Measurements from ENCODE around the gene HTT.
"Not testable (repeated sequence)": the region's sequence is repeated elsewhere in the genome, so short reads cannot be mapped to it uniquely, and the experiment has no call there.

Gene HTT

GRCh38 chr4:3082925-3083515, 8.5 kb downstream of the HTT start:
- no peak for DNase-seq (ENCODE audit: low read depth in 2 of 2)

- no peak for DNase-seq (ENCODE audit: low read depth in 2 of 2)
Measured at GRCh38 chr4:3083732-3084131, 9.3 kb downstream of the HTT start.

- DNase-seq (ENCODE audit: low read depth in 2 of 2) = no peak
Measured at GRCh38 chr4:3085948-3086670, 11.6 kb downstream of the HTT start.

- DNase-seq (ENCODE audit: low read depth in 2 of 2) = no peak
Measured at GRCh38 chr4:3087115-3087797, 12.8 kb downstream of the HTT start.

- no peak for DNase-seq (ENCODE audit: low read depth in 2 of 2)
Measured at GRCh38 chr4:3091464-3091863, 17.0 kb downstream of the HTT start.

GRCh38 chr4:3094701-3095100, 20.2 kb downstream of the HTT start:
- DNase-seq (ENCODE audit: low read depth in 2 of 2) = not testable (repeated sequence)

GRCh38 chr4:3096202-3096601, 21.7 kb downstream of the HTT start:
- no peak for DNase-seq (ENCODE audit: low read depth in 2 of 2)

GRCh38 chr4:3098346-3098745, 23.9 kb downstream of the HTT start:
- no peak for DNase-seq (ENCODE audit: low read depth in 2 of 2)

- DNase-seq (ENCODE audit: low read depth in 2 of 2) = peak; percentile 55 to 66
Measured at GRCh38 chr4:3106339-3107186, 32.1 kb downstream of the HTT start.

GRCh38 chr4:3107271-3107670, 32.8 kb downstream of the HTT start:
- no peak for DNase-seq (ENCODE audit: low read depth in 2 of 2)

GRCh38 chr4:3107691-3108121, 33.2 kb downstream of the HTT start:
- no peak for DNase-seq (ENCODE audit: low read depth in 2 of 2)

- no peak for DNase-seq (ENCODE audit: low read depth in 2 of 2)
Measured at GRCh38 chr4:3108211-3108610, 33.7 kb downstream of the HTT start.

- DNase-seq (ENCODE audit: low read depth in 2 of 2) = no peak
Measured at GRCh38 chr4:3111461-3111860, 37.0 kb downstream of the HTT start.

GRCh38 chr4:3112201-3112600, 37.7 kb downstream of the HTT start:
- DNase-seq (ENCODE audit: low read depth in 2 of 2) = no peak

- no peak for DNase-seq (ENCODE audit: low read depth in 2 of 2)
Measured at GRCh38 chr4:3112609-3113469, 38.4 kb downstream of the HTT start.

GRCh38 chr4:3114377-3114776, 39.9 kb downstream of the HTT start:
- no peak for DNase-seq (ENCODE audit: low read depth in 2 of 2)

GRCh38 chr4:3115637-3116270, 41.3 kb downstream of the HTT start:
- no peak for DNase-seq (ENCODE audit: low read depth in 2 of 2)

- DNase-seq (ENCODE audit: low read depth in 2 of 2) = no peak
Measured at GRCh38 chr4:3116955-3117354, 42.5 kb downstream of the HTT start.

- no peak for DNase-seq (ENCODE audit: low read depth in 2 of 2)
Measured at GRCh38 chr4:3118312-3118711, 43.8 kb downstream of the HTT start.

GRCh38 chr4:3119464-3119863, 45.0 kb downstream of the HTT start:
- DNase-seq (ENCODE audit: low read depth in 2 of 2) = no peak

GRCh38 chr4:3121110-3121509, 46.6 kb downstream of the HTT start:
- DNase-seq (ENCODE audit: low read depth in 2 of 2) = no peak

Measured in fibroblast of skin of left biceps (primary cell).